Neural cell (in vitro differentiated cells): ENCODE measurements around the gene PTPRO.

Experiments used
- EP300 ChIP-seq: fragments of 450-650 bp; conservative IDR thresholded peaks from 2 replicates; pipeline ENCODE4 v1.6.1; 2014; ENCODE audit warnings: antibody characterized with exemption, mild to moderate bottlenecking, moderate library complexity; ENCODE audit not compliant: poor library complexity, severe bottlenecking
- MXI1 ChIP-seq: fragments of 450-650 bp; conservative IDR thresholded peaks from 2 replicates; pipeline ENCODE4 v1.6.1; 2014; ENCODE audit warnings: antibody characterized with exemption, mild to moderate bottlenecking; ENCODE audit not compliant: poor library complexity, severe bottlenecking
- POLR2AphosphoS5 ChIP-seq: IDR thresholded peaks from 2 replicates; pipeline ENCODE4 v1.6.1; 2012
- RAD21 ChIP-seq: fragments of 450-650 bp; conservative IDR thresholded peaks from 2 replicates; pipeline ENCODE4 v1.6.1; 2014; ENCODE audit warnings: antibody characterized with exemption, mild to moderate bottlenecking, moderate library complexity
- TF ChIP-seq, protein P1 (sequence below): fragments of 450-650 bp; IDR thresholded peaks from 2 replicates; pipeline ENCODE4 v1.5.1; 2014; ENCODE audit warnings: antibody characterized with exemption, mild to moderate bottlenecking, moderate library complexity; ENCODE audit not compliant: poor library complexity, severe bottlenecking
- TF ChIP-seq, protein P2 (sequence below): IDR thresholded peaks from 2 replicates; pipeline ENCODE4 v1.6.1; 2012; ENCODE audit warnings: borderline replicate concordance

DNA sequence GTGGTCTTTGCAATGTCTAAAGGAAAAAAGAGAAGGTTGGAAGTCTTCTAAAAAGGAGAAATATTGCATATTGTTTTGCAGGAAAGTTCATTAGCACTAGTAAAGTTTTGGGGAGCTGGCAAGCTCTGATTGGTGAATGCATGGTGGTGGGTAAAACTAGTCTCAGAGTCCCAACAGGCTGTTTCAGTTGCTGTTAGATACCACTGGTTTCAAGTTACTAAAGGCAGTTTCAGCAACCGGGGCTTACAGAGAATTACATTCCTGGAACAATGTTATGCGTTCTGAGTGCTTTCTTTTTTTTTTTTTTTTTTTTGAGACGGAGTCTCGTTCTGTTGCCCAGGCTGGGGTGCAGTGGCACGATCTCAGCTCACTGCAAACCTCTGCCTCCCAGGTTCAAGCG, 258.7 kb downstream of the PTPRO start:
- TF ChIP-seq POLR2AphosphoS5 (no peak), RAD21 (no peak), EP300 (no peak), MXI1 (no peak)
- TF ChIP-seq, protein P1, sequence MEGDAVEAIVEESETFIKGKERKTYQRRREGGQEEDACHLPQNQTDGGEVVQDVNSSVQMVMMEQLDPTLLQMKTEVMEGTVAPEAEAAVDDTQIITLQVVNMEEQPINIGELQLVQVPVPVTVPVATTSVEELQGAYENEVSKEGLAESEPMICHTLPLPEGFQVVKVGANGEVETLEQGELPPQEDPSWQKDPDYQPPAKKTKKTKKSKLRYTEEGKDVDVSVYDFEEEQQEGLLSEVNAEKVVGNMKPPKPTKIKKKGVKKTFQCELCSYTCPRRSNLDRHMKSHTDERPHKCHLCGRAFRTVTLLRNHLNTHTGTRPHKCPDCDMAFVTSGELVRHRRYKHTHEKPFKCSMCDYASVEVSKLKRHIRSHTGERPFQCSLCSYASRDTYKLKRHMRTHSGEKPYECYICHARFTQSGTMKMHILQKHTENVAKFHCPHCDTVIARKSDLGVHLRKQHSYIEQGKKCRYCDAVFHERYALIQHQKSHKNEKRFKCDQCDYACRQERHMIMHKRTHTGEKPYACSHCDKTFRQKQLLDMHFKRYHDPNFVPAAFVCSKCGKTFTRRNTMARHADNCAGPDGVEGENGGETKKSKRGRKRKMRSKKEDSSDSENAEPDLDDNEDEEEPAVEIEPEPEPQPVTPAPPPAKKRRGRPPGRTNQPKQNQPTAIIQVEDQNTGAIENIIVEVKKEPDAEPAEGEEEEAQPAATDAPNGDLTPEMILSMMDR, result no peak
- TF ChIP-seq, protein P2, sequence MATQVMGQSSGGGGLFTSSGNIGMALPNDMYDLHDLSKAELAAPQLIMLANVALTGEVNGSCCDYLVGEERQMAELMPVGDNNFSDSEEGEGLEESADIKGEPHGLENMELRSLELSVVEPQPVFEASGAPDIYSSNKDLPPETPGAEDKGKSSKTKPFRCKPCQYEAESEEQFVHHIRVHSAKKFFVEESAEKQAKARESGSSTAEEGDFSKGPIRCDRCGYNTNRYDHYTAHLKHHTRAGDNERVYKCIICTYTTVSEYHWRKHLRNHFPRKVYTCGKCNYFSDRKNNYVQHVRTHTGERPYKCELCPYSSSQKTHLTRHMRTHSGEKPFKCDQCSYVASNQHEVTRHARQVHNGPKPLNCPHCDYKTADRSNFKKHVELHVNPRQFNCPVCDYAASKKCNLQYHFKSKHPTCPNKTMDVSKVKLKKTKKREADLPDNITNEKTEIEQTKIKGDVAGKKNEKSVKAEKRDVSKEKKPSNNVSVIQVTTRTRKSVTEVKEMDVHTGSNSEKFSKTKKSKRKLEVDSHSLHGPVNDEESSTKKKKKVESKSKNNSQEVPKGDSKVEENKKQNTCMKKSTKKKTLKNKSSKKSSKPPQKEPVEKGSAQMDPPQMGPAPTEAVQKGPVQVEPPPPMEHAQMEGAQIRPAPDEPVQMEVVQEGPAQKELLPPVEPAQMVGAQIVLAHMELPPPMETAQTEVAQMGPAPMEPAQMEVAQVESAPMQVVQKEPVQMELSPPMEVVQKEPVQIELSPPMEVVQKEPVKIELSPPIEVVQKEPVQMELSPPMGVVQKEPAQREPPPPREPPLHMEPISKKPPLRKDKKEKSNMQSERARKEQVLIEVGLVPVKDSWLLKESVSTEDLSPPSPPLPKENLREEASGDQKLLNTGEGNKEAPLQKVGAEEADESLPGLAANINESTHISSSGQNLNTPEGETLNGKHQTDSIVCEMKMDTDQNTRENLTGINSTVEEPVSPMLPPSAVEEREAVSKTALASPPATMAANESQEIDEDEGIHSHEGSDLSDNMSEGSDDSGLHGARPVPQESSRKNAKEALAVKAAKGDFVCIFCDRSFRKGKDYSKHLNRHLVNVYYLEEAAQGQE, result no peak
